Loucy (cell line): Measurements from ENCODE around the gene DVL2.

Source experiments
- CTCF ChIP-seq: fragments of 200-600 bp; sonication (generic); conservative IDR thresholded peaks from 2 replicates; pipeline ENCODE4 v1.5.1; 2014; ENCODE audit warnings: mild to moderate bottlenecking, antibody characterized with exemption, low read length
- EZH2phosphoT487 ChIP-seq: fragments of 200-600 bp; IDR thresholded peaks from 2 replicates; pipeline ENCODE4 v1.6.1; 2018; ENCODE audit warnings: antibody characterized with exemption, mild to moderate bottlenecking, moderate library complexity, borderline replicate concordance

- TF ChIP-seq CTCF (no peak), EZH2phosphoT487 (no peak)
These were observed 30.0 kb downstream of the DVL2 start for GRCh38 chr17:7204336-7204735.
